Putamen (tissue), 1 donor: ENCODE data around the gene IL31.

ENCODE experiments used
- DNase-seq: peaks from one replicate; pipeline ENCODE4 v3.0.0-alpha.2; 2016; ENCODE audit warnings: low spot score

Gene IL31

DNA sequence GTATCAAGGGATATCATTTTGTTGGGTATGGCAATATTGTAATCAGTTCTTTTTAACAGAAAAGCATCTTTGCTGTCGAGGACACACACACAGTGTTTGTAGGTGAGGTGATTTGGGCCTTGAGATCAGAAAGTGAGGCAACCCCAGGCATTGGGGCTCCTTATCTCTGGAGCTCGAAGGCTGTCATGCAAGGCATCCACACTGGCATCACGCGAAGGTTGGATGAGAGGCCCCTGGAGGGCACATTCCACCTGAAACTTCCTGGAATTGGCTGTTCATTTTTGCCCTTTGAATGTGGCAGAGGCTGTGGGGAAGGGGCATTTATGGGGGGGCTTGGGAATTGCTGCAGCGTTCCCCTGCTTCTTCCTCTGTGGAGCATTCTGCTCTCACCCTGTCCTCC lies 45.5 kb downstream of the IL31 start:
- no peak for DNase-seq

GRCh38 chr12:122127839-122128238 lies 46.2 kb downstream of the IL31 start:
- DNase-seq: no peak

- no peak for DNase-seq
These were observed 47.1 kb downstream of the IL31 start for GRCh38 chr12:122126713-122127597.

GRCh38 chr12:122126342-122126635 lies 47.7 kb downstream of the IL31 start:
- no peak for DNase-seq

- no peak for DNase-seq
These were observed 48.3 kb downstream of the IL31 start for GRCh38 chr12:122125452-122126341.

- no peak for DNase-seq
These were observed 49.7 kb downstream of the IL31 start for GRCh38 chr12:122124370-122124769.

GRCh38 chr12:122123761-122124145 lies 50.3 kb downstream of the IL31 start:
- no peak for DNase-seq

DNA sequence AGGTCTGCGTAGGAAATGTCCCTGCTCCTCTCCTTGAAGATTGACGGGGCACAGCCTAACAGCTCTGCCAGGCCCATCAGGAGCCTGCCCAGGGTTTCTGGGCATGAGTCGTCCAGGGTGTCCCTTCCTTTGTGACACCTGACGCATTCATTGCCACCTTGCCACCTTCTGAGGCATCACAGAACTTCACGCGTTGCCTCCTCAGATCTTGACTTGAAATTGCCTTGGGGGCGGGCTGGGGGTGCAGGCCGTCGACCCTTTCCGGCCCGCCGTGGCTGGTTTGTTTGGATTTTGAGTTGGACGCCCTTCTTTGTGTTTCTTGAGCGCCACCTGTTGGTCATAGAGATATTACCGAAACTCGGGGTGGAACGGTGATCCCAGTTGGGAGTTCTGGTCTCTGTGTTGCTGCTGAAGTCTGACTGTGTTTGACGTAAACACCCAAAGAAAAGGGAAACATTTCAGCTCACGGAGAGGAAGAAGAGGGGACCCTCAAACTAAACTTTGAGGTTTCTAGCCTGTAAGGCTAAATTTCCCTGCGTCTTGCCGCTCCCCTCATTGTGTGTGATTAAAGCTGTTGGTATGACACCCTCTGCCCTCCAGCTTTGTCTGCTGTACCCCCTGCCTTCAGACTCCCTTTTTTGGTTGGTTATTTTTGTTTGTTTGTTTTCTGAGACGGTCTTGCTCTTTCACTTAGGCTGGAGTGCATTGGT lies 50.8 kb downstream of the IL31 start:
- DNase-seq: peak; percentile 68
